GM19239 (cell line): ENCODE results near the gene COLEC11.

Experiments
- DNase-seq: peaks from one replicate; pipeline ENCODE4 v3.0.0; 2011; ENCODE audit warnings: low spot score; ENCODE audit not compliant: insufficient read length
- FAIRE-seq: peaks from 2 replicates; lab custom pipeline; 2011; peaks lifted over from hg19 to GRCh38; lab: Jason Lieb, UNC

COLEC11 gene

DNA sequence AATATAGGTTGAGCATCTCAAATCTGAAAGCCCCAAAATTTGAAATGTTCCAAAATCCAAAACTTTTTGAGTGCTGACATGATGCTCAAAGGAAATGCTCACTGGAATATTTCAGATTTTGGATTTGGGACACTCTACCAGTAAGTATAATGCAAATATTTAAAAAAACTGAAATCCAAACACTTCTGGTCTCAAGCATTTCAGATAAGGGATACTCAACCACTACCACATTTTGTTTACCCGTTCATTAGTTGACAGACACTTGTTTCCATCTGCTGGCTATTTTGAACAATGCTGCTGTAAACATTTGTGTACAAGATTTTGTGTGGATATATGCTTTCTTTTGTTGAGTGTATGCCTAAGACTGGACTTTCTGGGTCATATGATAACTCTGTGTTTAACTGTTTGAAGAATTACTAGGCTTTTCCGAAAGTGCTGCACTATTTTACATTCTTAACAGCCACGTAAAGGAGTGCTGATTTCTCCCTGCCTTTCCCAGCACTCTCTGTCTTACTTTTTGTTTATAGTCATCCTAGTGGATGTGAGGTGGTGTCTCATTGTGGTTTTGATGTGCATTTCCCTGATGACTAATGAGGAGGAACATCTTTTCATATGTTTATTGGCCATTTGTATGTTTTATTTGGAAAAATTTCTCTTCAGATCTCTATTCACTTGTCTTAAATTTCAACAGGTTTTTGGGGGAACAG lies 89.0 kb downstream of the COLEC11 start:
- DNase-seq: no peak
- no peak for FAIRE-seq

DNA sequence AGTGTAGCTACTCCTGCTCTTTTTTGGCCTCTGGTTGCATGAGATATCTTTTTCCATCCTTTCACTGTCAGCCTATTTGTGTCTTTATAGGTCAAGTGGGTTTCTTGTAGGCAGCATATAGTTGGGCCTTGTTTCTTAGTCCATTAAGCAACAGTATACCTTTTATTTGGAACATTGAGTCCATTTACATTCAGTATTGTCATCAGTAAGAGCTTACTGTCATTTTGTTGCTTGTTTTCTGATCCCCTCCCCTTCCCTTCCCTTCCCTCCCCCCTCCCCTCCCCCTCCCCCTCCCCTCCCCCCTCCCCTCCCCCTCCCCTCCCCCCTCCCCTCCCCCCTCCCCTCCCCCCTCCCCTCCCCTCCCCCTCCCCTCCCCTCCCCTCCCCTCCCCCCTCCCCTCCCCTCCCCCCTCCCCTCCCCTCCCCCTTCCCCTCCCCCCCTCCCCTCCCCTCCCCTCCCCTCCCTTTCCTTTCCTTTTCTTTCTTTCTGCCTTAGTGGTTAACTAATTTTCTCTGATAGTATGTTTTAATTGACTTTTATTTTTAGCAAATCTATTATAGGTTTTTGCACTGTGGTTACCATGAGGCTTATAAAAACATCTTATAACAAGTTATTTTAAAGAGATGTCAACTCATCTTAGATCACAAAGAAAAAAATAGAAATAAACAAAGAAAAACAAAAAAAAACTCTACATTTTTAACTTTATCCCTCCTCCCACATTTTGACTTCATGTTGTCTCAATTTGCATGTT lies 95.3 kb downstream of the COLEC11 start:
- FAIRE-seq (no peak), DNase-seq (no peak)

DNA sequence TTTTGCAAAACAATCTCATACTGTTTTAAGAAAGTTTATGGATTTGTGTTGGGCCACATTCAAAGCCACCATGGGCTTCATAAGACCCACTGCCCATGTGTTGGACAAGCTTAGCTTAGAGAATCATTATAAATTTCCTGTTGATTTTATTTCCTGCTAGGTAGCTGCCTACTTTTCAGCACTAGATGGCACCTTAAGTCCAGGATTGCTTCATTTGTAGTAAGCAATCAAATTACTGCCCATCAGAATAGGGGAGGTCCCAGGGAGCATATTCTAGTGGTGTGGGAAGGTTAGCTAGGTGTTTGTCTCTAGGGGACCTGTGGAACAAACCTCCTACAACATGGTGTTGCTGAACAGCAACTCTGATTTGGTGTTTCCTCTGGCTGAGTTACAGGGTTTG lies 97.5 kb downstream of the COLEC11 start:
- DNase-seq: no peak
- no peak for FAIRE-seq
